Activated CD8-positive, alpha-beta memory T cell treated with anti-CD3 and anti-CD28 coated beads, Interleukin-2, amount 50 U/mL, for 24 hours (primary cell): ENCODE measurements around the gene DAPK1.

Source experiments
- DNase-seq: peaks from one replicate; pipeline ENCODE4 v3.0.0-alpha.2; 2020; ENCODE audit errors: extremely low read depth

The DAPK1 gene

GRCh38 chr9:87613265-87614111, 115.8 kb downstream of the DAPK1 start:
- DNase-seq, result no peak

- no peak for DNase-seq
These were observed 116.7 kb downstream of the DAPK1 start for GRCh38 chr9:87614397-87614796.

GRCh38 chr9:87615136-87615535, 117.5 kb downstream of the DAPK1 start:
- no peak for DNase-seq

- DNase-seq, result no peak
These were observed 118.0 kb downstream of the DAPK1 start for GRCh38 chr9:87615547-87616148.

GRCh38 chr9:87618226-87618625, 120.6 kb downstream of the DAPK1 start:
- no peak for DNase-seq

GRCh38 chr9:87618931-87619330, 121.3 kb downstream of the DAPK1 start:
- DNase-seq, result no peak

- no peak for DNase-seq
These were observed 121.7 kb downstream of the DAPK1 start for GRCh38 chr9:87619346-87619745.

GRCh38 chr9:87620731-87621322, 123.2 kb downstream of the DAPK1 start:
- DNase-seq, result no peak

GRCh38 chr9:87622098-87622497, 124.4 kb downstream of the DAPK1 start:
- DNase-seq, result no peak

GRCh38 chr9:87622923-87623322, 125.3 kb downstream of the DAPK1 start:
- DNase-seq, result no peak

GRCh38 chr9:87628346-87628745, 130.7 kb downstream of the DAPK1 start:
- no peak for DNase-seq

- DNase-seq, result no peak
These were observed 131.4 kb downstream of the DAPK1 start for GRCh38 chr9:87629104-87629503.

GRCh38 chr9:87630266-87630665, 132.6 kb downstream of the DAPK1 start:
- DNase-seq, result no peak

GRCh38 chr9:87630846-87631245, 133.2 kb downstream of the DAPK1 start:
- DNase-seq, result no peak

- no peak for DNase-seq
These were observed 138.2 kb downstream of the DAPK1 start for GRCh38 chr9:87635656-87636501.

- no peak for DNase-seq
These were observed 140.6 kb downstream of the DAPK1 start for GRCh38 chr9:87638292-87638691.

- no peak for DNase-seq
These were observed 142.3 kb downstream of the DAPK1 start for GRCh38 chr9:87639949-87640348.

- no peak for DNase-seq
These were observed 142.7 kb downstream of the DAPK1 start for GRCh38 chr9:87640385-87640795.

- no peak for DNase-seq
These were observed 143.4 kb downstream of the DAPK1 start for GRCh38 chr9:87641067-87641466.

GRCh38 chr9:87642330-87643106, 144.9 kb downstream of the DAPK1 start:
- no peak for DNase-seq

- DNase-seq, result no peak
These were observed 145.5 kb downstream of the DAPK1 start for GRCh38 chr9:87643107-87643650.
